BE2C (cell line): ENCODE measurements around the gene EIF5A2.
A peak's percentile ranks its signal among the peaks of the same experiment; 100 is the strongest.

Source experiments
- DNase-seq: peaks from one replicate; pipeline ENCODE4 v3.0.0-alpha.2; 2020
- H3K27me3 ChIP-seq: fragments of 250-450 bp; sonication (Bioruptor Pico); 2 replicates; pipeline ENCODE4 v1.5.1; 2020; ENCODE audit warnings: mild to moderate bottlenecking
- H3K36me3 ChIP-seq: fragments of 250-450 bp; sonication (Bioruptor Pico); 2 replicates; pipeline ENCODE4 v1.5.1; 2020; ENCODE audit warnings: mild to moderate bottlenecking
- H3K4me1 ChIP-seq: fragments of 250-450 bp; sonication (Bioruptor Pico); 2 replicates; pipeline ENCODE4 v1.5.1; 2020
- H3K4me3 ChIP-seq: 2 replicates; pipeline ENCODE4 v1.5.1; 2011; ENCODE audit warnings: low read depth, low read length
- H3K9me3 ChIP-seq: fragments of 250-450 bp; sonication (Bioruptor Pico); 2 replicates; pipeline ENCODE4 v1.5.1; 2020
- CTCF ChIP-seq: IDR thresholded peaks from 2 replicates; pipeline ENCODE4 v1.5.1; 2012; ENCODE audit warnings: mild to moderate bottlenecking, low read depth, low read length

Gene EIF5A2

DNA sequence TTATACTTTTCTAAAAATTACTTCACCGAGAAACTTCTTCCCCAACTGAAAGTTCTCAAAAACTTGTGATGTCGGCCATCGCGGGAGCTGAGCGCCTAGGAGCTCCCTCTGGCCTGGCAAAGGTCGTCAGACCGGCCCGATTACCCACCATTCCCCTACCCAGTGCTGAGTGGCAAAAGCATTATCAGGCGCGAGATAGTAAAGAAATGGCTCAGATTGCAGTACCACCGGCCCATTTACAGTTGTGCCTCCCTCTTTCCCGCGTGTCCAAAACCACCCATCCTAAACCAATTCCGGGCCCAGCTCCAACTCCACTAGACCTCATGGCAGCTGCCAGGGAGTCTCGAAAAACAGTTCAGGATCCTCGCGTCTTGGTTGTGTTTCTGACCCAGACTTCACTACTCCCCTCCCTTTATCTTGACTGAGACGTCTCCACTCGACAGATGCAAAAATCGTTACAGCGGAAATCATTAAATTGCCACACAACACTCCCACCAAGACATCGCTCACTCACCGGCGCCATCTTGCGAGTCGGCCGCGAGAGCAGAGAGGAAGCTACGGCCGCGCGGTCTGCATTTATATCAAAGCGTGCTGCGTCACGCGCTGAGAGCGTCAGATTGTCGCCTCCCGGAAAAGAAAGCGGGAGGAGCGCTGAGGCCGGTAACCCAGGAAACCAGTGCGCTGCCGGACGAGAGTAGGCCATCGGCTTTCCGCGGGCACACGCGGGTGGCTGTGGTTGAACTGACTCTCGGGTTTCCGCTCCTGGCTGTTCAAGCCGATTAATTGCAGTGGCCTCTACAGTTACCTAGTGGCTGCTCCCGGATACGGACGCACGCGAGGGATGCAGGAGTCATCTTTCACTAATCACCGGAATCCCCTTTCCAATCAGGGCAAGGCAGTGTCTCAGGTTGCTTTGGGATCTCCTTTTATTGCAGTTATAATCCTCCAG lies 38.5 kb downstream of the EIF5A2 start, which contains the start of gene RPL22L1:
TSS of gene RPL22L1 (minus strand) at position 551 of the 949 bp plus-strand sequence. CDS start at position 523, 28 bp downstream.
- no peaks in the 10 kb centered on the region for H3K4me1 ChIP-seq
- peaks cover 41% of the 10 kb centered on the region for H3K36me3 ChIP-seq
- DNase-seq: peak; percentile 96
- no peaks in the 10 kb centered on the region for H3K9me3 ChIP-seq
- peak within 1 kb of the TSS; percentile 94 for H3K4me3 ChIP-seq
- H3K27me3 ChIP-seq: no peaks in the 10 kb centered on the region
- TF ChIP-seq CTCF: peak; percentile 7

DNA sequence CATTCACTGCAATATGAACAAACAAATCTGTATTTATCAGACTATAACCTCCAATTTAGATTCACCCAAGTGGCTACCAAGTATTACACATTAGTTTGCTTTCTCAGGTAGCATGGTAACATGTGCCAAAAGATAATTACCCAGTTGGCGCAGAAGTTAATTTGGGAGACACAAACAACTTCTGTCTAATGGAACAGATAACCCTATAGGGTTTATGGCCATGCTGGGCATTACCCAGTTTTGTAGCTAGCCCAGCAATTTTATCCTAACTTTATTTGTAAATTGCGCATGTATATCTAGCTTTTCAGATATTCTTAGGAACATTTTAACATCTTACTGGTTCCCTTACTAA lies 39.2 kb downstream of the EIF5A2 start:
- no peaks in the 10 kb centered on the region for H3K4me1 ChIP-seq
- H3K9me3 ChIP-seq: no peaks in the 10 kb centered on the region
- no peaks in the 10 kb centered on the region for H3K27me3 ChIP-seq
- no peak for DNase-seq
- TF ChIP-seq CTCF: no peak
- H3K36me3 ChIP-seq: peaks cover 42% of the 10 kb centered on the region
- peak overlapping the region; percentile 94 for H3K4me3 ChIP-seq

DNA sequence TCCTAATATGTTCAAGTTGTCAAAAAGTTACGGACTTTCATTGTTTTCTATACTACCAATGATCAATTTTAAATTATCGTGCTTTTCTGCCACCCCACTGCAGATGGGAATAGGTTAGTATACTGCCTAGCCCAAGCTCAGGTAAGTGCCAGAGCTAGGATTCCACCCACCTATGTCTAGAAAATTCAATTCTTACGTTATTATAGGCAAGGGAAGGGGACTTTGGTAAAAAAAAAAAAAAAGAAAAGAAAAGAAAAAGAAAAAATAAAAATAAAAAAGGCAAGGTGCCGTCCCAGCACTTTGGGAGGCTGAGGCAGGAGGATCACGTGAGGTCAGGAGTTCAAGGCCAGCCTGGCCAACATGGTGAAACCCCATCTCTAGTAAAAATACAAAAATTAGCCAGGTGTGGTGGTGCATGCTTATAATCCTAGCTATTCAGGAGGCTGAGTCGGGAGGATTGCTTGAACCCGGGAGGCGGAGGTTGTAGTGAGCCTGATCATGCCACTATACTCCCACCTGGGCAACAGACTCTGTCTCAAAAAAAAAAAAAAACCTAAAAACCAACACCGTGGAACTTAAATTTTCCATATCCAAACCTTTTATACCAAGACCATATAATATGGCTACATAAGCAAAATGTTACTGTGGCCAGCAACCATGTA lies 39.7 kb downstream of the EIF5A2 start:
- DNase-seq: no peak

GRCh38 chr3:170867143-170867937 lies 41.1 kb downstream of the EIF5A2 start:
- H3K9me3 ChIP-seq: no peaks in the 10 kb centered on the region
- no peaks in the 10 kb centered on the region for H3K27me3 ChIP-seq
- TF ChIP-seq CTCF: no peak
- DNase-seq: no peak
- peaks cover 42% of the 10 kb centered on the region for H3K36me3 ChIP-seq
- no peaks in the 10 kb centered on the region for H3K4me1 ChIP-seq
- H3K4me3 ChIP-seq: peak overlapping the region; percentile 94

More for the DNA sequence above, 39.7 kb downstream of the EIF5A2 start:
- Histone ChIP-seq H3K9me3 (no peaks in the 10 kb centered on the region), H3K27me3 (no peaks in the 10 kb centered on the region), H3K4me1 (no peaks in the 10 kb centered on the region), H3K4me3 (peak overlapping the region; percentile 94), H3K36me3 (peaks cover 42% of the 10 kb centered on the region)
- no peak for TF ChIP-seq CTCF

DNA sequence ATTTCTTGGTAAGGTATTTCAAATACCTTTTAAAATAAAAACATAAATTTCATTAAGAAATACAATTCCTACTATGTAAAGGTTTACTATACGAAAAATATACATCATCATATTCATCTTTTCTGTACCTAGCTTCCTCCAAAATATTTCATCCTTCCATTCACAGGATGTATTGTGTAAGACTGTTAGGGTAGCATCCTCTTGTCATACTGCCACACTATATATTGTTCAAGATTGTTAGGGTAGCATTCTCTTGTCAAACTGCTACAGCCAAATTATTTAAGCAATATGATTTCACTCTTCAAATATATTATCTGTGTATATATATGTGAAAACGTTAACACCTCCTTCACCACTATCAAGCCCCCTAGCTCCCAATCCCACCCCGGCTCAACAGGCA lies 41.9 kb downstream of the EIF5A2 start:
- H3K4me1 ChIP-seq: no peaks in the 10 kb centered on the region
- H3K4me3 ChIP-seq: no peak overlapping the region
- no peak for TF ChIP-seq CTCF
- DNase-seq: no peak
- H3K27me3 ChIP-seq: no peaks in the 10 kb centered on the region
- H3K9me3 ChIP-seq: no peaks in the 10 kb centered on the region
- peaks cover 42% of the 10 kb centered on the region for H3K36me3 ChIP-seq
